Colonic mucosa (tissue), 4 donors: ENCODE measurements around the gene DLX1. TPM values are rescaled to one million over a fixed set of nuclear protein-coding genes. Genes with fewer than 3 reads are reported as not detected.

Experiments used
- DNase-seq: peaks from one replicate; pipeline ENCODE4 v3.0.0-alpha.2; 2020
- H3K27ac ChIP-seq: fragments of 200-600 bp; one replicate; pipeline ENCODE4 v1.8.0; 2021
- H3K27me3 ChIP-seq: fragments of 200-600 bp; one replicate; pipeline ENCODE4 v1.8.0; 2021
- H3K36me3 ChIP-seq: fragments of 200-600 bp; one replicate; pipeline ENCODE4 v1.8.0; 2021
- H3K4me1 ChIP-seq: fragments of 200-600 bp; one replicate; pipeline ENCODE4 v1.8.0; 2021; ENCODE audit warnings: mild to moderate bottlenecking
- H3K4me3 ChIP-seq: fragments of 200-600 bp; one replicate; pipeline ENCODE4 v1.8.0; 2021
- H3K9ac ChIP-seq, 2 donors: one replicate each; pipeline ENCODE4 v1.7.0; 2013; ENCODE audit warnings: control low read depth in 2 of 2, low read depth in 2 of 2, low read length in 2 of 2
- H3K9me3 ChIP-seq: fragments of 200-600 bp; one replicate; pipeline ENCODE4 v1.8.0; 2021
- CTCF ChIP-seq: fragments of 200-600 bp; IDR thresholded peaks from one replicate; pipeline ENCODE4 v1.8.0; 2022; ENCODE audit warnings: antibody characterized with exemption, mild to moderate bottlenecking
- intact Hi-C: fragments of 100-400 bp; cut with DNase I; formaldehyde crosslinking; loops from one replicate; pipeline ENCODE4 v1.14.1; 2022
- total RNA-seq, 2 donors: library from RNA; stranded (reverse); fragmentation: NEBNext Ultra II Directional in 1 of 2; extraction: Animal tissue kit (Norgen Biotek cat#: 25700) in 1 of 2; gene quantifications; one replicate each; pipeline ENCODE4 v1.2.1, GENCODE V29; 2021
- donor health status: healthy.
- donor health status: DM: no; HTN: no; CAD: no.
- donor health status: DM: no; HTN: no; CAD: no.

The DLX1 gene
- total RNA-seq, 2 donors from 2014 or later: 0.19 TPM; not detected in 1

- Histone ChIP-seq H3K4me3 (no peak overlapping the region), H3K36me3 (no peaks in the 10 kb centered on the region), H3K27ac (no peak overlapping the region), H3K4me1 (peaks cover 33% of the 10 kb centered on the region), H3K27me3 (peaks cover 96% of the 10 kb centered on the region), H3K9ac (no peak overlapping the region), H3K9me3 (no peaks in the 10 kb centered on the region)
- no peak for TF ChIP-seq CTCF
- no peak for DNase-seq
- intact Hi-C loops: loop anchor here (5.0 to 10.0 kb wide), 3 partner anchors 287 to 525 kb away; no protein-coding TSS in a partner anchor
Observed at GRCh38 chr2:172099472-172100079, 14.3 kb downstream of the DLX1 start.

GRCh38 chr2:172100080-172100934 is 15.0 kb downstream of the DLX1 start:
- DNase-seq: no peak
- Histone ChIP-seq H3K27me3 (peaks cover 96% of the 10 kb centered on the region), H3K4me1 (peaks cover 25% of the 10 kb centered on the region), H3K36me3 (no peaks in the 10 kb centered on the region), H3K4me3 (no peak overlapping the region), H3K9ac (no peak overlapping the region), H3K9me3 (no peaks in the 10 kb centered on the region), H3K27ac (no peak overlapping the region)
- TF ChIP-seq CTCF: no peak
- intact Hi-C loops: loop anchor here (5.0 to 10.0 kb wide), 3 partner anchors 288 to 526 kb away; no protein-coding TSS in a partner anchor

- H3K4me3 ChIP-seq: peak overlapping the region; percentile 52
- H3K9ac ChIP-seq: no peak overlapping the region
- TF ChIP-seq CTCF: no peak
- peaks cover 21% of the 10 kb centered on the region for H3K4me1 ChIP-seq
- intact Hi-C loops: loop anchor here (5.0 to 10.0 kb wide), 3 partner anchors 289 to 526 kb away; no protein-coding TSS in a partner anchor
- no peak for DNase-seq
- no peaks in the 10 kb centered on the region for H3K9me3 ChIP-seq
- no peak overlapping the region for H3K27ac ChIP-seq
- H3K36me3 ChIP-seq: no peaks in the 10 kb centered on the region
- peaks cover 96% of the 10 kb centered on the region for H3K27me3 ChIP-seq
Observed at GRCh38 chr2:172100935-172101820, 15.9 kb downstream of the DLX1 start.

- no peak overlapping the region for H3K27ac ChIP-seq
- H3K36me3 ChIP-seq: no peaks in the 10 kb centered on the region
- intact Hi-C loops: loop anchor here (5.0 to 10.0 kb wide), 3 partner anchors 290 to 527 kb away; no protein-coding TSS in a partner anchor
- no peak for TF ChIP-seq CTCF
- peaks cover 23% of the 10 kb centered on the region for H3K4me1 ChIP-seq
- peaks cover 96% of the 10 kb centered on the region for H3K27me3 ChIP-seq
- no peak overlapping the region for H3K9ac ChIP-seq
- H3K4me3 ChIP-seq: peak overlapping the region; percentile 52
- H3K9me3 ChIP-seq: no peaks in the 10 kb centered on the region
- no peak for DNase-seq
Observed at GRCh38 chr2:172101821-172102390, 16.6 kb downstream of the DLX1 start.
